Effector memory CD8-positive, alpha-beta T cell (primary cell): Measurements from ENCODE around the gene DUSP1.

Experiments used
- ATAC-seq: fragments of 150-1000 bp; cut with Tn5 transposase; replicated peaks from 2 replicates; pipeline ENCODE4 v1.10.0; 2021; ENCODE audit warnings: mild to moderate bottlenecking, moderate library complexity
- DNase-seq, 3 experiments: peaks; one replicate each; pipeline ENCODE4 v3.0.0; 2021
- H3K27ac Mint-ChIP-seq, 2 donors: one replicate each; pipeline ENCODE4 v1.8.0; 2022; ENCODE audit warnings: mild to moderate bottlenecking in 2 of 2, mixed read lengths in 2 of 2, moderate library complexity in 2 of 2
- H3K27me3 Mint-ChIP-seq, 2 donors: one replicate each; pipeline ENCODE4 v1.8.0; 2022; ENCODE audit warnings: mixed read lengths in 2 of 2
- H3K36me3 Mint-ChIP-seq: one replicate; pipeline ENCODE4 v1.8.0; 2022; ENCODE audit warnings: mild to moderate bottlenecking, moderate library complexity, mixed read lengths; ENCODE audit not compliant: insufficient read depth
- H3K4me1 Mint-ChIP-seq, 2 donors: one replicate each; pipeline ENCODE4 v1.8.0; 2022; ENCODE audit warnings: low read depth in 2 of 2, mixed read lengths in 2 of 2
- H3K4me3 Mint-ChIP-seq, 2 donors: one replicate each; pipeline ENCODE4 v1.8.0; 2022; ENCODE audit warnings: mild to moderate bottlenecking in 2 of 2, mixed read lengths in 2 of 2, moderate library complexity in 2 of 2
- H3K9me3 Mint-ChIP-seq, 2 donors: one replicate each; pipeline ENCODE4 v1.8.0; 2022; ENCODE audit warnings: mixed read lengths in 2 of 2

Gene DUSP1

DNA sequence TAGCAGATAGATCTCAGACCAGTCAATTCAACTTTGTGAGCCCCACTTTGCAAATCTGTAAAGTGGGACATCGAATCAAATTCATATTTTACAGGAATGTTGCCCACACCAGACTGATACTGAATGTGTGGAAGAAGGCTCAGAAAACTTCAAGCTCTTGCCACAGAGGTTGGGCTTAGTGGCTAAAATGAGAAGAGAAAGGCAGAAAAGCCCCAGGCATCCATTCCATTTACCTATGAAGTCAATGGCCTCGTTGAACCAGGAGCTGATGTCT, 1.7 kb downstream of the DUSP1 start:
- peaks cover 67 to 69% of the 10 kb centered on the region in 2 donors for H3K4me1 Mint-ChIP-seq
- peak in 1 of 3 experiments; percentile 37 for DNase-seq
- H3K4me3 Mint-ChIP-seq, result peak overlapping the region; percentile 93 to 97
- H3K9me3 Mint-ChIP-seq, result no peaks in the 10 kb centered on the region
- no peaks in the 10 kb centered on the region for H3K27me3 Mint-ChIP-seq
- ATAC-seq, result no peak
- H3K27ac Mint-ChIP-seq, result peak overlapping the region; percentile 100
- H3K36me3 Mint-ChIP-seq, result peaks cover 93% of the 10 kb centered on the region

DNA sequence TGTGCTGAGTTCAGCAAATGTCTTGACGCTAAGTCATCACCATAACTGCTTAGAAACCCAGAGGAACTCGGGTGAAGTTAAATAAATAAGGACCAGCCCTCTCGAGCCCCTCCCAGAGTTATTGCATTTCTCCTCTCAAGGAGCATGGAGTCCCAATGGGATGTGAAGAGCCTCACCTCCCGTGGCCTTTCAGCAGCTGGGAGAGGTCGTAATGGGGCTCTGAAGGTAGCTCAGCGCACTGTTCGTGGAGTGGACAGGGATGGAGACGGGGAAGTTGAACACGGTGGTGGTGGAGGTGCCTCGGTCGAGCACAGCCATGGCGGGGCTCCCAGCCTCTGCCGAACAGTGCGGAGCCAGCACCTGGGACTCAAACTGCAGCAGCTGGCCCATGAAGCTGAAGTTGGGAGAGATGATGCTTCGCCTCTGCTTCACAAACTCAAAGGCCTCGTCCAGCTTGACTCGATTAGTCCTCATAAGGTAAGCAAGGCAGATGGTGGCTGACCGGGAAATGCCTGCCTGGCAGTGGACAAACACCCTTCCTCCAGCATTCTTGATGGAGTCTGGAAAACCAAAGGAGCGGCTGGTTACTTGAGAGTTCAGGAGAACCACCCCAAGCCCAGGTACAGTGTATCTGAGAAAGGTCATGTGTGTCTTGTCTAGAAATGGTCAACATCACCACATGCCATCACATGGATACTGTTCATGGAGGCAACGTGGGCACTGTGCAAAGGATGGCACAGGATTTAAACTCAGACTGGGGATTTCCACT, 2.2 kb downstream of the DUSP1 start:
- Mint-ChIP-seq H3K36me3 (peaks cover 93% of the 10 kb centered on the region), H3K4me3 (peak overlapping the region; percentile 93 to 97), H3K27ac (peak overlapping the region; percentile 100), H3K27me3 (no peaks in the 10 kb centered on the region), H3K9me3 (no peaks in the 10 kb centered on the region), H3K4me1 (peaks cover 70 to 72% of the 10 kb centered on the region in 2 donors)
- ATAC-seq (no peak), DNase-seq (peak; percentile 49 to 61 (median 52))

DNA sequence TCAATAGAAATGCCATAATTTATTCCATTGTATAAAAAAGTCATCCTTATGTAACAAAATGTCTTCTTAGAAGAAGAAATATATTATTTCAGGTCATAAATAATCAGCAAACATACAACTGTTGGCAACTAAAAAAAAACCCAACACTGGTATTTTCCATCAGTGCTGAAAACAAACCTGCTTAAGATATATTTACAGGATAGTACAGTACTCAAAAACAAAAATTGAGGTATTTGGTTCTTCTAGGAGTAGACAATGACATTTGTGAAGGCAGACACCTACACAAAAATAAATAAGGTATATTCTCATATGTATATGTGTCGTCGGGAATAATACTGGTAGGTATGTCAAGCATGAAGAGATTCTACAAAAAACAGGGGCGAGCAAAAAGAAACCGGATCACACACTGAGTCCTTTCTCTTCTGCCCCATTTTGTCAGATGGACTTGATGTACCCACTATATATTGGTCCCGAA, 2.9 kb downstream of the DUSP1 start:
- Mint-ChIP-seq H3K9me3 (no peaks in the 10 kb centered on the region), H3K36me3 (peaks cover 93% of the 10 kb centered on the region), H3K4me1 (peaks cover 66 to 75% of the 10 kb centered on the region in 2 donors), H3K27ac (peak overlapping the region; percentile 100), H3K27me3 (no peaks in the 10 kb centered on the region), H3K4me3 (peak overlapping the region; percentile 93 to 97)
- ATAC-seq, result no peak
- no peak for DNase-seq

DNA sequence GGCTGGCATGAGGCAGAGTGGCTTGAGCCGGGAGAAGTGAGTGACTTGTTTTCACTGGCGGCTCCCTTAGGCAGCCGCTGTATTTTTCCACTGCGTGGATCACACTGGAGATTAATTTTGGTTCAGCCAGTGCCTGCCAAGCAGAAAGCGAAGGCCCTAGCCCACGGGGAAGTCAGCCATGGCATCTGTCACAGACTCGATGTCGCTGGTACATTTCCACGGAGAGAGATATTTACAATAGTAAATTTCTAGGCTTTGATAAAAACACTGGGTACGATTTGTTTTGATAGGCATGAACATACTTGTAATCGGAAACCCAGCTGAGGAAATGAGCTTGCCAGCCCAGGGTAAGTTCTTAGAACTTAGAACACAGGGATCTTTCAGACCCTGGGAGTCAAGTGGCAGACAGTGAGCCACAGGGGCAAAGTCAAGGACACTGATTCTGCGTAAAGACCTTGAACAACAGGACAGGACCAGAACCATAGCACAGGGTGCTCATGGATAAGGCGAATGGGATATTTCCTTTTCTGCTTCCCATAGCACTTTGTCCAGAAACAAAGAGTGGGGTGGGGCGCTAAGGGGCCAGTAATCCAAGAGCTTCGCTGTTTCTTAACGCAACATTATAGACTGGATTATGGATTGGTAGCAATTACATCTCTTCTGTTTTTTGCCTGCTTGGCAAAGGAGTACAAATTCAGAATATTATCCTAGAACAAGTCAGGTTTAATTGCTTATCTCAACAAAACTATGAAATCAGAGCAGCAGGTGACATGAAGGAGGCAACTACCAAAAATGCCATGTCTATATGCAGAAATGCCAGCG, 4.5 kb downstream of the DUSP1 start:
- H3K4me1 Mint-ChIP-seq, result peaks cover 53 to 62% of the 10 kb centered on the region in 2 donors

DNA sequence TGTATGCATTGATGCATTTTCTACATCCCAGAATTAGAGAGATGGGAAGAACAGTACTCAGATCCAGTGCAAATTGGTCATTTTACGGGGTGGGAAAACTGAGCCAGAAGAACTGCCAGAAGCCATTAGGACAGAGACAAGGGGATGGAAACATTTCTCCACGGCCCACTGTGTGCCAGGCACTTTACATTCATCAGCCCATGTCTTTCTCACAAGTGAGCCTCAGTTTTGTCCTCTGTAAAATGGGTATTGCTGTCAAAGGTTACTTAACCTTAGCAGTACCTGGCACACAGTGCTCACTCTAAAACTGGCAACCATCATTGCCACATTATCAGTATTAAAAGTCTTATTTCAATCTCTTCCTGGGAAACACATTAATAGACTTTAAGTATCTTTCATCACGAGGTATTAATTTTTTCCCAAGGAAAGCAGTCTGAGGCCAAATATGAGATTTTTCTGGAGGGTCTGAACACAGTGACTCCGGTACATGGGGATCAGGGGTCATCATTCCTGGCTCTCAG, 5.2 kb downstream of the DUSP1 start:
- peak; percentile 7 for ATAC-seq

More for the DNA sequence above, 4.5 kb downstream of the DUSP1 start:
- DNase-seq (peak; percentile 50 to 55 (median 52)), ATAC-seq (peak; percentile 0)
- Mint-ChIP-seq H3K9me3 (no peaks in the 10 kb centered on the region), H3K36me3 (peaks cover 81% of the 10 kb centered on the region), H3K4me3 (peak overlapping the region; percentile 36 to 97), H3K27ac (peak overlapping the region; percentile 100), H3K27me3 (no peaks in the 10 kb centered on the region)

DNA sequence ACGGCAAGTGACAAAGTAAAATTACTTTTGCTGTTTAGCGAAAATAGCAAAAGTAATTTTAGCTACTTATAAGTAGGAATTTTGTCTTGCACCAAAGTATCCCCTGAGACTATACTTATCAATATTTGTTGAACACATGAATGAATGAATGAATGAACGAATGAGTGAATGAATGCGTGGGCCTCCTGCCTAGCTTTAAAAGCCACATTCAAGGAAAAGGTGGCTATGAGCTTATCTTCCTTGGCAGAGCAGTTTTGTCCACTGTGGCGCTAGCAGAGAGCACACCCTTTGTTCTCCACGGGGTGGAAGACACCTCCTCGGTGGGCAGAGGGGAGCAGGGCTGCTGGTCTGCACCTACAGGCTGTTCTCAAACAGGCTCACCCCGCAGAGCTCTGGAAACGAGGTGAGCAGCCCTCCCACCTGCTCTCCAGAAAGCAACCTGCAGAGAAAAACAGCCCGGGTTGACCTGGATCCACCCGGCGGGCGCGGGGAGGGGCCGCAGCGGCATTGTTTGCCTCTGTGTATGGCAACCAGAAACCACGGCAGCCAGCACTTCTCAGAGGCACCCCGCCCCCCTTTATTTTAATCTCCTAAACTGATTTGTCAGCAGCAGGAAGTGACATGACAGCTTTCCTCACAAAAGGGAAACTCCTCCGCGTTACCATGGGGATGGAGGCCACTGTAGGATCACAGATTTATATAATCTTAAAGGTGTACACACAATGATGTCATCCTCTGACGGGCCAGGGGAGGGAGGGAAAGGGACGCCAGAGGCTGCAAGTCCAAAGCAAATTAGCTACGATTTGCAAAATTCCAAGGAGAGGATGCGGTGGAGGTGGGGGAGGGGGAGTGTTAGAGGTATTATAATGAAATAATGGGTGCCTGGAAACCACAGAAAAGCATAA, 5.9 kb downstream of the DUSP1 start:
- no peaks in the 10 kb centered on the region for H3K9me3 Mint-ChIP-seq
- peaks cover 67% of the 10 kb centered on the region for H3K36me3 Mint-ChIP-seq
- no peaks in the 10 kb centered on the region for H3K27me3 Mint-ChIP-seq
- H3K27ac Mint-ChIP-seq, result peak overlapping the region; percentile 100
- peaks cover 47 to 57% of the 10 kb centered on the region in 2 donors for H3K4me1 Mint-ChIP-seq
- peak overlapping the region; percentile 81 to 97 for H3K4me3 Mint-ChIP-seq
- DNase-seq (peak; percentile 97 to 98 (median 97)), ATAC-seq (peak; percentile 64)

More for the DNA sequence above, 5.2 kb downstream of the DUSP1 start:
- no peaks in the 10 kb centered on the region for H3K9me3 Mint-ChIP-seq
- peaks cover 48 to 59% of the 10 kb centered on the region in 2 donors for H3K4me1 Mint-ChIP-seq
- no peaks in the 10 kb centered on the region for H3K27me3 Mint-ChIP-seq
- H3K36me3 Mint-ChIP-seq, result peaks cover 74% of the 10 kb centered on the region
- peak overlapping the region; percentile 100 for H3K27ac Mint-ChIP-seq
- H3K4me3 Mint-ChIP-seq, result peak overlapping the region; percentile 81 to 97
- DNase-seq, result peak in 1 of 3 experiments; percentile 43

- Mint-ChIP-seq H3K27me3 (peaks cover 0 to under 1% of the 10 kb centered on the region in 2 donors), H3K4me3 (no peak overlapping the region)
- no peak for ATAC-seq
Observed at GRCh38 chr5:172763120-172763464, 7.9 kb downstream of the DUSP1 start.

GRCh38 chr5:172762214-172763119, 8.5 kb downstream of the DUSP1 start:
- no peak for ATAC-seq

More at GRCh38 chr5:172763120-172763464, 7.9 kb downstream of the DUSP1 start:
- H3K36me3 Mint-ChIP-seq, result peaks cover 47% of the 10 kb centered on the region
- peaks cover 33 to 38% of the 10 kb centered on the region in 2 donors for H3K4me1 Mint-ChIP-seq
- no peak for DNase-seq
- H3K9me3 Mint-ChIP-seq, result no peaks in the 10 kb centered on the region
- peak overlapping the region in 1 of 2 donors; percentile 100 for H3K27ac Mint-ChIP-seq

GRCh38 chr5:172760959-172761358, 10.0 kb downstream of the DUSP1 start:
- DNase-seq, result no peak
- peaks cover 25% of the 10 kb centered on the region for H3K36me3 Mint-ChIP-seq
- H3K27me3 Mint-ChIP-seq, result peaks cover 0 to 10% of the 10 kb centered on the region in 2 donors
- no peak for ATAC-seq
- no peaks in the 10 kb centered on the region for H3K9me3 Mint-ChIP-seq
- peaks cover 20% of the 10 kb centered on the region in 2 donors for H3K4me1 Mint-ChIP-seq
- no peak overlapping the region for H3K4me3 Mint-ChIP-seq
- H3K27ac Mint-ChIP-seq, result peak overlapping the region in 1 of 2 donors; percentile 23

More at GRCh38 chr5:172762214-172763119, 8.5 kb downstream of the DUSP1 start:
- H3K4me3 Mint-ChIP-seq, result no peak overlapping the region
- H3K4me1 Mint-ChIP-seq, result peaks cover 30 to 32% of the 10 kb centered on the region in 2 donors
- peak overlapping the region in 1 of 2 donors; percentile 86 for H3K27ac Mint-ChIP-seq
- H3K9me3 Mint-ChIP-seq, result no peaks in the 10 kb centered on the region
- peaks cover 0 to 7% of the 10 kb centered on the region in 2 donors for H3K27me3 Mint-ChIP-seq
- peaks cover 41% of the 10 kb centered on the region for H3K36me3 Mint-ChIP-seq
- DNase-seq, result no peak

DNA sequence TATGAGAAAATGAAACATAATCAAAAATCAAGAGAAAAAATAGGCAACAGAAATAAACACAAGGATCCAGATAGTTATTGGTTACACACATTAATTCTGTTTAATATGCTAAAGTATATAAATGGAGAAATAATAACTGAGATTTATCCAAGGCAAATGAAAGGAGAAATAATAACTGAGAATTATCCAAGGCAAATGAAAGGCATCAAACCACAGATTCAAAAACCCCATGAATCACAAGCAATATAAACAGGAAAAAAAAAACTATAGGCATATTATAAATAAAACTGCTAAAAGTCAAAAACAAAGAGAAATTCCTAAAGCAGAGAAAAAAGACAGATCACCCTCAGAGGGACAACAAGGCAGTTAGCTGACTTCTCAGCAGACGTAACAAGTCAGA, 10.9 kb downstream of the DUSP1 start:
- H3K4me1 Mint-ChIP-seq, result peaks cover 12 to 15% of the 10 kb centered on the region in 2 donors
- peak overlapping the region in 1 of 2 donors; percentile 23 for H3K27ac Mint-ChIP-seq
- no peak for DNase-seq
- H3K27me3 Mint-ChIP-seq, result peaks cover 0 to 10% of the 10 kb centered on the region in 2 donors
- peaks cover 17% of the 10 kb centered on the region for H3K36me3 Mint-ChIP-seq
- ATAC-seq, result no peak
- H3K9me3 Mint-ChIP-seq, result no peaks in the 10 kb centered on the region
- H3K4me3 Mint-ChIP-seq, result no peak overlapping the region

DNA sequence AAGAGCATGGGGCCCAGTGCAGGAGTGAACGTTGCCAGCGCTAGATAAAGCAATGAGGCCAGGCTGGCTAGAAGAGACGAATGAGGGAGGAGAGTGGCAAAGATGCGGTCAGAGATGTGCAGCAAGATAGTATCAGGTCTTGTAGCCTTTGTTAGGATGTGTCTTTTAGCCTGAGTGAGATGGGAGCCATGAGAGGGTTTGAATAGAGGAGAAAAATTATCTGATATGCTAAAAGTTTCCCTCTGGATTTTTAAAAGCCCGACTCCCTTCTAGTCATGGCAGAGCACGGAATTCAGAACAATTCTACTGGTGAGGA, 12.2 kb downstream of the DUSP1 start:
- Mint-ChIP-seq H3K4me1 (peaks cover 3 to 5% of the 10 kb centered on the region in 2 donors), H3K27ac (peak overlapping the region in 1 of 2 donors; percentile 58), H3K27me3 (peaks cover 0 to 10% of the 10 kb centered on the region in 2 donors), H3K36me3 (peaks cover 6% of the 10 kb centered on the region), H3K4me3 (no peak overlapping the region), H3K9me3 (no peaks in the 10 kb centered on the region)
- DNase-seq, result no peak
- ATAC-seq, result peak; percentile 51
